Cardiac septum (tissue), 1 donor: ENCODE results near the gene KREMEN1. TPM values are rescaled to one million over a fixed set of nuclear protein-coding genes. Genes with fewer than 3 reads are reported as not detected.
A peak's percentile ranks its signal among the peaks of the same experiment; 100 is the strongest.
"Not testable (repeated sequence)": the region's sequence is repeated elsewhere in the genome, so short reads cannot be mapped to it uniquely, and the experiment has no call there.

Source experiments
- DNase-seq: peaks from one replicate; pipeline ENCODE4 v3.0.0-alpha.2; 2020; ENCODE audit warnings: low spot score
- intact Hi-C: fragments of 100-400 bp; cut with DNase I; formaldehyde crosslinking; loops from one replicate; pipeline ENCODE4 v1.14.0; 2022
- long read RNA-seq: library from polyadenylated mRNA; unstranded; transcript quantifications from one replicate; pipeline ENCODE4 v2.0.0, GENCODE V29; 2021
- total RNA-seq: library from RNA; stranded (reverse); fragmentation: NEBNext Ultra II Directional; extraction: Animal tissue kit (Norgen Biotek cat#: 25700); gene quantifications from one replicate; pipeline ENCODE4 v1.2.1, GENCODE V29; 2021
- donor health status: DM: no; HTN: no; CAD: no.

KREMEN1 gene, protein sequence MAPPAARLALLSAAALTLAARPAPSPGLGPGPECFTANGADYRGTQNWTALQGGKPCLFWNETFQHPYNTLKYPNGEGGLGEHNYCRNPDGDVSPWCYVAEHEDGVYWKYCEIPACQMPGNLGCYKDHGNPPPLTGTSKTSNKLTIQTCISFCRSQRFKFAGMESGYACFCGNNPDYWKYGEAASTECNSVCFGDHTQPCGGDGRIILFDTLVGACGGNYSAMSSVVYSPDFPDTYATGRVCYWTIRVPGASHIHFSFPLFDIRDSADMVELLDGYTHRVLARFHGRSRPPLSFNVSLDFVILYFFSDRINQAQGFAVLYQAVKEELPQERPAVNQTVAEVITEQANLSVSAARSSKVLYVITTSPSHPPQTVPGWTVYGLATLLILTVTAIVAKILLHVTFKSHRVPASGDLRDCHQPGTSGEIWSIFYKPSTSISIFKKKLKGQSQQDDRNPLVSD
- 52.1 TPM for total RNA-seq
- long read RNA-seq, full-length matches to known transcripts, result 17 of 115 reads
- long read RNA-seq, partial matches to known transcripts, result 23 of 115 reads
- long read RNA-seq, other reads (novel, unspliced or antisense), result 75 of 115 reads

DNA sequence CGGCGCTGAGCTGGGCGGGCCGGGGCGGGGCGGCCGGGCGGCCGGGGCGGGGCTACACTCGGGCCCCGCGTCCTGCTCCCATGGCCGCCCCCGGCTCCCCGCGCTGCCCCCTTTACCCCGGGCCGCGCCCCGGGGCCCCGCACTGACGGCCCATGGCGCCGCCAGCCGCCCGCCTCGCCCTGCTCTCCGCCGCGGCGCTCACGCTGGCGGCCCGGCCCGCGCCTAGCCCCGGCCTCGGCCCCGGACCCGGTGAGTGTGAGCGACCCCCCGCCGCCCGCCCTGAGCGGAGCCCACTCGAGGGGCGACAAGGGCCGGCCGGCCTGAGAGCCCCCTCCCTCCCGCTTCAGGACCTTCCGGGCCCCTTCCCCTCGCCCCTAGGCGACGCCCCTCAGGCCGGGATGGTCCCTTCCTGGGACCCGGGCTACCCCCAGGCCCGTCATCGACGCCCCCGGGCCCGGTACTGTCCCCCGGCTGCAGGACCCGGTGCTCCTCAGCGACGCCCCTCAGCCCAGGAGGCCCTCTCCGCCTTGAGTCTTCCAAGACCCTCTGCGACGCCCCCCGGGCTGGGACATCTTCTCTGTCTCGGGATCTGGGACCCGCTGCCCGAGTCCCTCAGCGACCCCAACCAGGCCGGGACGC, at the start of gene KREMEN1:
Gene KREMEN1 (plus strand): TSS at position 57 of the 639 bp plus-strand sequence. CDS start 96 bp downstream, at position 153.
- intact Hi-C loops, result loop anchor here (5.0 kb wide), 1 partner anchor 79 kb away; no protein-coding TSS in a partner anchor
- no peak for DNase-seq

DNA sequence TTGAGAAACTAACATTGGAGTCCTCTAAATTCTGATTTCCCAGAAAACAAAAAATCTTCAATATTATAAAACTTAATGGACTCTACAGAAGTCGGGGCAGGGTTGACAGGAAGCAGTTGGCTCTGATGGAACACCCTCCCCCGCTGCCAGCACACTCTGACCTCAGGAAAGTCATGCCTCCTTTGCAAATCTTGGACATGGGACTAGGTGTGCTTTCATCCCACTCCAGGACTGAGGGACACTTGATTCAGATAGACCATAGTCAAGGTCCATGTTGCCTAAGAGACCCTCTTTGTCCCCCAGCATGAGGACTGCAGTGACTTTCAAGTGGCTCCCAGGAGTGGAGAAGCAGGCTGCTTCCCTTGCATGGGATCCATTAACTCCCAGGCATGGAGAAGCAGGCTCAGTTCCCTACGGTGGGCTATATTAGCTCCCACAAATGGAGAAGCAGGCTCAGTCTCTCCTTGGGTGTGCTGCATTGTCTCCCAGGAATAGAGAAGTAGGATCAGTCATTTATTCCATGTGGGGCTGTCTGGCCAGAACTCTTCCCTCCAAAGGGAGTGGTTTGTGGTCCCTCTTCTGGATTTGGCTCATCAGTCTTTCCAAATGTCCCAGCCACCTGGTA, 49.6 kb upstream of the KREMEN1 start:
- intact Hi-C loops, result no loop called here

DNA sequence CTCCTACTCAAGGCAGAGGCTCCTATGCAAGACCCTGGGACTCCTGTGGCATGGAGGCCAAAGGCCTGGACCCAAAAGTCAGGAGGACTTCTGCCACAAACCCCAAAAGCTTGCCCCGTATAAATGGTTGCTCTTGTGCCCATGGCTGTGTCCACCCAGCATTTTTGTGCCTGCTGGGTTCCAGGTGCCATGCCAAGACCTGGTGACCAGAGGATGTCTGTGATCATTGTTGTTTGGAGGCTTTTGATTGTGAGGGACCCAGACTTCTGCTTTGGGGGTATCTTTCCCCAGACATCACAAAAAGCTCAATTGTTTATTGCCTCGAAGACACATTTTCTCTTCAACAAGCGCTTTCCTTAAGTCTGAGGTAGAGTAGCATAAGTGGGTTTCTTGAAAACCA, 46.3 kb upstream of the KREMEN1 start:
- intact Hi-C loops, result no loop called here
- DNase-seq, result no peak

More for the DNA sequence above, 49.6 kb upstream of the KREMEN1 start:
- no peak for DNase-seq

DNA sequence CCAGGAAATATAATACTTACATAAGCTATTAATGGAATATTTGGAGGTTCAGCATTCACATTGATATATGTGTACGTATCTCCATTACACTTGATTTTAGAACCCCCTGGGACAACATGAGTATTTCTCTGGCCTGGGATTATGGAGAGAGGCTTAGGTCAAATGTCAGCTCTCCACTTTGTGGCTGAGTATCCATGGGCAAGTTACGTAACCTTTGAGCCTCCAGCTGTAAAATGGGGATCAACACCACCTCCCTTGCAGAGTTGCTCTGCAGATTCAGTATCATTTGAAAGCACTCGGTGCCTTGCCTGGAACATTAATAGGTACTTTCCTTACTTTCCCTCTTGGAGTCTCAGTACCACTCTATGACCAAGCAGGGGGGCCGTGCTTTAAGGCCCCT, 44.4 kb upstream of the KREMEN1 start:
- no peak for DNase-seq
- intact Hi-C loops, result no loop called here

DNA sequence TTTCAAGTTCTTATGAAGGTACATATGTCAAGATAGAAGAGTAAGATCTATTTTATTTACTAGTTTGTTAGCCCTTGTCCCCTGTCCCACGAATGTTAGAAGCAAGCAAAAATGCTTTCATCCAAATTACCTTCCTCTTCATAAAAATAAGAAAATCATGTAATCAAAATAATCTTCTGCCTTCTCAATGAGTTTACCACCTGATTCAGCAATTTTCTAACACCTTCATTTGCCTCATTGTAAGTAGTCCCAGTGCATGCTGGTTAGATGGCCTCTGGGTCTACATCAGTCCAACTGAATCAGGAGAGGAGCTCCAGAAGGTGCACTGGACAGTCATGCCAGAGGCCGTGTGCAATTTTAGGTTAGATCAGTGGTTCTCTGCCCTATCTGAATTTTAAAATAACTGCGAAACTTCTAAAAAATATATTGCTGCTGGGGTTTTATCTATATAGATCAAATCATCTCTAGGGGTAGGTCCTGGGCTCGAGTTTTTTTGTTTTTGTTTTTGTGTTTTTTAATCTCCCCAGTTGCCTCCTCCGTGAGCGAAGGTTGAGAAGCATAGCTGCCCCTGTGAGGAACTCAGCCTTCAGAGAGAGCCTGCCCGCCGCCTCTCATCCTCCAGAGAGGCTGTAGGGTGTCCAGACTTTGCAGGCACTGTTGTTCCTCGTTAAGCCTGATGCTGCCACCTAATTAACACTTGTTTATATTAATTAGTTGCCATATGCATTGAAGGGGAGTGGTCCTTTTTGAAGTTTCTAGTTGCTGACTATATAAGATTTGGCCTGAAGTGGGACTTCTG, 43.4 kb upstream of the KREMEN1 start:
- intact Hi-C loops, result no loop called here
- DNase-seq, result no peak

DNA sequence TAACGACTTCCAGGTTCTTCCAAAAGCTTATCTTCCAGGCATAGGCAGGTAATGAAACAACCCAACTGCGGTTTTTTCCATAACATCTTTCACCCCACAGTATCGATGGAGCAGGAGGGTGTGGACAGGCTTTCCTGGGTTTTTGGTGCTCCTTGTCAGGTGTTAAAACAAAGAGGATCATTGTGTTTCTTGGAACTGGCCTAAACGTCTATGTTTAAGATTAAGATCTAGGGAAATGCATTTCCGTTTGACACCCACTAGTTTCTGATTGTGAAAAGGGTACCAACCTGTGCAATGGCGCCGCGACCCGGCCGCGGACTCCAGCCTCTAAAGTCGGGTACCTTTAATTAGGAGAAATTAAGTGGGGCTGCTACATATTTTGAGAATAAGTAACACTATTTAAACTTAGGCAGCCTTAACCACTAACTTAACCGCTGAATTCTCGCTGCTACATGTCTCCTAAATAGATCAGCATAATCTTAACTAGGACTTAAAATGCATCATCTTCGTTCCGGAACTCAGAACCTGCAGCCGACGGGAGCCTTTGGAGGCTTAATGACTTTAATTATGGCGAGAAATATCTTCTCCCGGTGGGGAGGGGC, 42.7 kb upstream of the KREMEN1 start:
- intact Hi-C loops, result loop anchor here (10.0 kb wide), 1 partner anchor 145 kb away; the partner anchor contains the start of gene ZNRF3
- no peak for DNase-seq

DNA sequence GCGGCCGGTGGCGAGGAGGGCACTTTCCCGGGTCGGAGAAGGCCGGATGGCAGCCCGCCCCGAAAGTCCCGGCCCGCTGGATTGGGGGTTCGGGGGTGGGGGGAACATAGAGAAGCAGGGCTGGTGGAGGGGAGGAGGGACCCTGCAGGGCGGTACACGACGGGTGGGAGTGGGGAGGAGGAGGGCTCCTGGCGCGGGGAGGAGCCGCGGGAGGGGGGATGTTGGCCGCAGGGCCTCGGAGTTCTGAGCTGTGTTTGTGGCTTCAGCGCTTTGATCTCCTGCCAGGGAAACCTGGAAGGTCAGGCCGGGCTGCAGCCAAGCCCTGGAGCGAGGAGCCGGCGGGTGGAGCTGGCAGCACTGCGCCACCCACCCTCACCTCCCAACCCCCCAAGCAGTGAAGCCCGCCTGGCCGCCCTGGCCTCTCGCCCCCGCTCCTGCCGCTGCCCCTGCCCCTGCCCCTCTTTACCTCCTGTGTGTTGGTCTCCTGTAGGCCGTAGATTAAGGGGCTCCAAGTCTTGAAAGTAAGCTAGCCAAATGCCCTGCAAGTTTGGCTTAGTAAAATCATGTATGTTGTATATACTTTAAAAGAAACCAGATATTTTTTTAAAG, 42.1 kb upstream of the KREMEN1 start:
- intact Hi-C loops, result loop anchor here (10.0 kb wide), 1 partner anchor 146 kb away; the partner anchor contains the start of gene ZNRF3
- DNase-seq, result peak; percentile 86

DNA sequence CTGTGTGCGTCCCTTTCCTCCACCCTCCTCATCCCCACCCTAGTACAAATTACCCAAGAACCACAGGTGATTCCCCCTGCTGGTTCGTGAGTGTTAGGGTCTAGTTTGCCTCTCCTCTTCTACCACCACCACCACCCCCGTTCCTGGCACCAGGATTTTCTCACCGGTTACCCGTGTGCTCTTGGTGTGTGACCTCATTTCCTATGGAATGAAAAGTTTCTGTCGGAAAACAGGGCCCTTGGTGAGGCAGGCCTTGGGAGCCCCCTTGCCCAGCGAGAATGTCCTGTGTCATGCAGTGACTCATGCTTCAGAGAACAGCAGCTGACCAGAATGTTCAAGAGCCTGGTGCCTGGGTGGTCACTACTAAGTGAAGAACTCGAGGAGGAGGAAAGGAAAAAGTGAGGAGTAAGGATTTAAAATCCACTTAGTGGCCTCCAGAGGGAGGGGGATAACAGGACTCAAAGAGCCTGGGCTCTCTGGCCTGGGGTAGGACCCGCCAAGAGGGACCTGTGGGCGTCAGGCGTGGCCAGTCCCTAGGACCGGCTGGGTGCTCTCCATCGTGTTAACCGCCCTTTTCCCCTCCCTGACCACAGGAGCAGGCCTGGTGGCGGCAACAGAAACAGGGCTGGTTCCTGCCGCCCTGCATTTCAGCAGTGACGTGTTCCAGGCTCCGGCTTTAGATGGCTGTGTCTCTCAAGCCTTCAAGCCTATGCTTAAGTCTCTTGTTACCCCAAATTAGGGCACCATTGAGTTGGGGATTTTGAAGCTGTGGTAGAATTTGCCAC, 41.4 kb upstream of the KREMEN1 start:
- DNase-seq, result no peak

DNA sequence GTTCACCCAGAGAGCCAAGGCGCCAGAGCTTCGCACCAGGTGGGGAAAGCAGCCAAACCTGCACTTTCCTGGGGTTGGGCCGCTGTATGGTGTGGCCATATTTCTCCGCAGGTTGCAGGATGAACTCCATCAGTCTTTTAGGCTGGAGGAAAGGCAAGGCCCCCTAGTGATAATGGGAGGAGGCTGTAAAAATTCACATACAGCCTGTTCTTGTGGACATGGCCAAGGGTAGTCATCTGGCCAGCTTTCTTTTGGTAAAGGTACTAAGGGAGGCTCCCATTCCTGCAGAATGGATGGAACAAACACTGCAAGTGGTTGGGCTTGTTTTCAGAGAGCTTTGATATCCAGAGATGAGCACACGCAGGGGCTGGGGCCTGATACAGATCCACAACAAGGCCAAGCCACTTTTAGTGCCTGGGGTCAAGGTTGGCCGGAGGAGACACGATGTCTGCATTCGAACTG, 40.8 kb upstream of the KREMEN1 start:
- intact Hi-C loops, result loop anchor here (10.0 kb wide), 1 partner anchor 147 kb away; the partner anchor contains the start of gene ZNRF3
- no peak for DNase-seq

More for the DNA sequence above, 41.4 kb upstream of the KREMEN1 start:
- intact Hi-C loops, result loop anchor here (10.0 kb wide), 1 partner anchor 147 kb away; the partner anchor contains the start of gene ZNRF3

DNA sequence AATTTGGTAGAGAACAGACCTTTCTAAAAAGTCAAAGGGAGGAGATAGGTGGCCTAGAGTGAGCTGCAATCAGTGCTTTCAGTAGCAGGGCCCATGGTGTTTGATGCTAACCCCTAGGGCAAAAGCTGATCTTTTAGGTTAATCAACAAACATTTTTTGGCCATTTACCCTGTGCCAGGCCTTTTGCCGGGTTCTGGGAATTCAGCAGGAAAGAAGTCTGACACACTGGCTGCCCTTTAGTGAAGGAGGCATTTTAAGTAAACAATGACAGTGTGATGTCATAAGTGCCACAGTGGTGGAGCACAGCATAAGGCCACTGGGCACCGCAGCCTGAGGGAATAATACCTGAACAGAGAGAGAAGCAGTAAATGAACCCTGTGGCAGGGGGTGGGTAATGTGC, 40.3 kb upstream of the KREMEN1 start:
- DNase-seq, result no peak
- intact Hi-C loops, result loop anchor here (10.0 kb wide), 1 partner anchor 148 kb away; the partner anchor contains the start of gene ZNRF3

DNA sequence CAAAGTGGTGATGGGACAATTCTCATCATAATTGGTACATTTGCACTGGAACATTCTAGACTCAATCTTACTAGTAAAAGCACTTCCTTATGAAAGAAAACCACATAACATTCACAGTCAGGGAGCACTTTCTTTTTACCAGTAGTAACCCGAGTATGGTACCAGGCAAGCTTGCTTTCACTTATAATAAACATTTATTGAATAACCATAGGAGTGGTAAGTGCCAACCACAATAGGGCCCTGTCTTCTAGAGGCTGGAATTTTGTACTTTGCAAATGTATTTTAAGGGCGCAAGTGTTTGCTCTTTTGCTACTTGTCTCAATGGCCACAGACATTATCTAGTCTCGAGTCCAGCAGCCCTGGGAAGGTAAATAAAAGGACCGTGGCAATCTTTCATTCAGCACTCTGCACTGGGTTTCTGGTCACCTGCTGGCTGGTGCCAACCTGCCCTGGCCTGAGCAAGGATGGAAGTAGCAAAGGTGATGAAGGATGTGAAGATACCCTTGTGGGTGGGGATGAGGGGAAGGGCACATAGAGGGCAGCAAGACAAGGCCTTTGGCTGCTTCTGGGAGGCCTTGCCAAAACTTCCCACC, 35.4 kb upstream of the KREMEN1 start:
- DNase-seq, result no peak
- intact Hi-C loops, result loop anchor here (10.0 kb wide), 1 partner anchor 153 kb away; the partner anchor contains the start of gene ZNRF3

DNA sequence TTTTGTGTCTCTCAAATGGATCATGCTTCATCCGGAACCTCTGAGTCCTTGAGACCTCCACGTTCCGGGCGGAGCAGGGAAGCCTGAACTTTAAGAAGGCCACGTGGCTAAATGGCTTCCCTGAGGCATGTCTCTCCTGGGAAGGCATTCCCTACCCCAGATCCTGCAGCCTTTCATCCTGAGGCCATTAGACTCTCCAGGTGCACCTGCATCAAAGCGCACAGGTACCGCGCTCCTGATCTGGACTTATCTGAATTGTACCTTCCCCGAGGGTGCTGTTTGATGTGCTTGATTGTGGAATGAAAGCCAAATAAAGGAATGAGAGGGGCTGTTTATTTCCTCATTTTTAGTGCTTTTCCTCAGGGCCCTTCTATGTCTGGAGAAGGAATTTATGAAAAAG, 33.7 kb upstream of the KREMEN1 start:
- intact Hi-C loops, result loop anchor here (10.0 kb wide), 1 partner anchor 154 kb away; the partner anchor contains the start of gene ZNRF3
- no peak for DNase-seq

DNA sequence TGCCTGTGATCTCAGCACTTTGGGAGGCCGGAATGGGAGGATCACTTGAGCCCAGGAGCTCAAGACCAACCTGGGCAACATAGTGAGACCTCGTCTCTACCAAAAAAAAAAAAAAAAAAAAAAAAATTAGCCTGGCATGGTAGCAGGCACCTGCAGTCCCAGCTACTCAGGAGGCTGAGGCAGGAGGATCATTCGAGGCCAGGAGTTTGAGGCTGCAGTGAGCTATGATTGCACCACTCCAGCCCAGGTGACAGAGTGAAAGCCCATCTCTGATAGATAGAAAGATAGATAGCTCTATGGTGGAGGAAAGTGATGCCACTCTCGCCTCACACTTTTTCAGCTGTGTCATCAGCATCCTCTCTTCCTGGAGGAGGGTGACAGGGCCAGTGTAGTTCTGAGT, 33.2 kb upstream of the KREMEN1 start:
- intact Hi-C loops, result loop anchor here (1.0 to 10.0 kb wide), 4 partner anchors 155 to 435 kb away; partner anchors contain the start of gene ZNRF3
- DNase-seq, result not testable (repeated sequence)

DNA sequence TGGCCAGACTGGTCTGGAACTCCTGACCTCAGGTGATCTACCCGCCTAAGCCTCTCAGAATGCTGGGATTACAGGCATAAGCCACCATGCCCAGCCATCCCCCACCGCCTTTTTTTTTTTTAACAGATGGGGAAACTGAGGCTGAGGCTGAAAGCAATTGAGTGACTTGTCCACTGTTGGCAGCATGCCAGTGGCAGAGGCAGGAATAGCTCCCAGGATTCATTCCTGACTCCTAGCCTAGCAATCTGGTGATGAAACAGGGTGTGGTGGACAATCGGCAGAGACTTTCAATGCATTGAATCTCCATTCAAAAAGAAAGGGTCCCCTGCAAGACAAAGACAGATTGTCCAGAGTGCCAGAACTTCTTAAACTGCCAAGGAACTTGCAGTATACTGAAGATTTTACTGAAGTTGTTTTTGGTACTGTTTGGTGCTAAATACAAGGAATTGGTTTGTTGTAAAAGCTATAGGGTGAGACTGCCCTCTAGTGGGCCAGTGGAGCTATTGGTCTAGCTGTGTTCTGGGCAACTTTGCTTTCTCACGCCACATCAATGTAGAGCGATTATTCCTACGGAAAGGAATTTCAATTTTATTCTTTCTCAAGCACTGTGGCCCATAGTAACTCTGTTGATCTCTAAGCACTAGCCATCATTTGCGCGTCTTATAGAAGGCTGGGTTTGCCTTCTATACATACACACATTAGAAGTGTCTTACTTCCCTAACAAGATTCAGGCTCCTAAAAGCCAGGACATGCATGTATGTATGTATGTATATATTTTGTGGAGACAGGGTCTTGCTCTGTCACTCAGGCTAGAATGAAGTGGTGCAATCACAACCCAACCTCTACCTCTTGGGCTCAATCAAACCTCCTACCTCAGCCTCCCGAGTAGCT, 32.2 kb upstream of the KREMEN1 start:
- no peak for DNase-seq
- intact Hi-C loops, result loop anchor here (1.0 to 10.0 kb wide), 3 partner anchors 185 to 436 kb away; no protein-coding TSS in a partner anchor

DNA sequence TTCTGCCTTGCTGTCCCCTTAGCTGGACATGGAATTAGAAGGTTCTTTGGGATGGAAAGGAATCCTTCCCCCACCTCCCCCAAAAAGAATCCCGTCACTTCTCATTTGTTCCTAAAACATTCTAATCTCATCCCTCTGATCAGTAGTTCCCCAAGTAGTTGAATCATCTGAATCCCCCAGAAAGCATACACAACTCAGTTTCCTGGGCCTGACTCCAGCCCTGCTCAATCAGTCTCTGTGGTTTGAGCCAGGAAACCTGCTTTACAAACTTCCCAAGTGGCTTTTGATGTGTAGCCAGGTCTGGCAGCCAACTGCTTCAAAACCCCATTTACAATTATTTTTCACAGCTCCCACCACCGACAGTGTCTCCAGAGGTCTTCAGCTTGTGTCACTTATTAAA, 31.4 kb upstream of the KREMEN1 start:
- intact Hi-C loops, result loop anchor here (10.0 kb wide), 2 partner anchors 203 to 437 kb away; no protein-coding TSS in a partner anchor
- no peak for DNase-seq
